ENCODE data around the gene LSM14B. TPM values are rescaled to one million over a fixed set of nuclear protein-coding genes. Genes with fewer than 3 reads are reported as not detected.

LSM14B gene
- total RNA-seq, 1 experiment from 2014 or later, result 61.5 TPM

DNA sequence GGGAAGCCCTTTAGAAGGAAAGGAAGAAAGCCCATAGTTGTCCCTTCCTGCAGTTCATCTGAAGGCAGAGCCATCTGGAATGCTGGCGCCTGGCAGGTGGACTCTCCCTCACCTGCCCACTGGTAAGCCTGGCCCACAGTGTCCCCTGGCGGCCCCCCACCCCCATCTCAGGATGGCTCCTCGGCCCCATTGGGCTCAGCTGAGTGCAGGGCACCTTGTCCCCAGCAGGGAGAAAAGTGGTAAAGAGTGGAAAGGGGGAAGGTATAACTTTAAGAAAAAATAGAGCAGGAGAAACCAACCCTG lies 33.9 kb downstream of the LSM14B start:
- no peak for DNase-seq
- Histone ChIP-seq H2AFZ (no peak overlapping the region), H3K36me3 (ENCODE audit: low read depth) (peaks cover 9% of the 10 kb centered on the region; the same call in 1 of the 2 replicates), H3K79me2 (ENCODE audit: low read depth) (peaks cover 74% of the 10 kb centered on the region), H3K27me3 (ENCODE audit: insufficient read depth, low read depth) (no peaks in the 10 kb centered on the region), H3F3A (ENCODE audit: insufficient read depth, low read depth) (peaks cover 35% of the 10 kb centered on the region), H3K4me2 (no peak overlapping the region), H4K20me1 (ENCODE audit: insufficient read depth) (peaks cover 53% of the 10 kb centered on the region), H3K4me3 (no peak overlapping the region), H3K9me3 (ENCODE audit: insufficient read depth, low read depth) (no peaks in the 10 kb centered on the region), H3K4me1 (replicated peaks; ENCODE audit: insufficient read depth) (peaks cover 43% of the 10 kb centered on the region), H3K27ac (no peak overlapping the region), H3K9me2 (ENCODE audit: insufficient read depth) (no peaks in the 10 kb centered on the region)
- ChIA-PET POLR2A (ENCODE audit: unreplicated experiment) (interaction anchor here (0.7 kb wide), 1 partner anchor 1738 kb away, joined by 3 read pairs; no protein-coding TSS in a partner anchor), CTCF (interaction anchor here (0.5 kb wide), 1 partner anchor 137 kb away, joined by 3 read pairs; no protein-coding TSS in a partner anchor)
- intact Hi-C loops (cut with micrococcal nuclease; ENCODE audit: unreplicated experiment), result no loop called here
- TF ChIP-seq EZH2 (IDR thresholded peaks at IDR 0.05; ENCODE audit: low read depth), result no peak
- TF ChIP-seq, protein P1, sequence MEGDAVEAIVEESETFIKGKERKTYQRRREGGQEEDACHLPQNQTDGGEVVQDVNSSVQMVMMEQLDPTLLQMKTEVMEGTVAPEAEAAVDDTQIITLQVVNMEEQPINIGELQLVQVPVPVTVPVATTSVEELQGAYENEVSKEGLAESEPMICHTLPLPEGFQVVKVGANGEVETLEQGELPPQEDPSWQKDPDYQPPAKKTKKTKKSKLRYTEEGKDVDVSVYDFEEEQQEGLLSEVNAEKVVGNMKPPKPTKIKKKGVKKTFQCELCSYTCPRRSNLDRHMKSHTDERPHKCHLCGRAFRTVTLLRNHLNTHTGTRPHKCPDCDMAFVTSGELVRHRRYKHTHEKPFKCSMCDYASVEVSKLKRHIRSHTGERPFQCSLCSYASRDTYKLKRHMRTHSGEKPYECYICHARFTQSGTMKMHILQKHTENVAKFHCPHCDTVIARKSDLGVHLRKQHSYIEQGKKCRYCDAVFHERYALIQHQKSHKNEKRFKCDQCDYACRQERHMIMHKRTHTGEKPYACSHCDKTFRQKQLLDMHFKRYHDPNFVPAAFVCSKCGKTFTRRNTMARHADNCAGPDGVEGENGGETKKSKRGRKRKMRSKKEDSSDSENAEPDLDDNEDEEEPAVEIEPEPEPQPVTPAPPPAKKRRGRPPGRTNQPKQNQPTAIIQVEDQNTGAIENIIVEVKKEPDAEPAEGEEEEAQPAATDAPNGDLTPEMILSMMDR (conservative IDR thresholded peaks at IDR 0.05), result no peak
- no TSS peak for BruUV-seq (replicated peaks)

GRCh38 chr20:62156592-62157386 lies 34.5 kb downstream of the LSM14B start:
- H4K20me1 ChIP-seq (ENCODE audit: insufficient read depth), result peaks cover 58% of the 10 kb centered on the region
- H3F3A ChIP-seq (ENCODE audit: insufficient read depth, low read depth), result peaks cover 35% of the 10 kb centered on the region
- DNase-seq, result peak in 1 of 2 experiments; percentile 35
- ChIA-PET CTCF (interaction anchor here (0.5 kb wide), 1 partner anchor 137 kb away, joined by 3 read pairs; no protein-coding TSS in a partner anchor), POLR2A (ENCODE audit: unreplicated experiment) (interaction anchor here (0.7 kb wide), 1 partner anchor 1738 kb away, joined by 3 read pairs; no protein-coding TSS in a partner anchor)
- no peaks in the 10 kb centered on the region for H3K9me3 ChIP-seq (ENCODE audit: insufficient read depth, low read depth)
- no peaks in the 10 kb centered on the region for H3K27me3 ChIP-seq (ENCODE audit: insufficient read depth, low read depth)
- H2AFZ ChIP-seq, result no peak overlapping the region
- peaks cover 69% of the 10 kb centered on the region for H3K79me2 ChIP-seq (ENCODE audit: low read depth)
- no peak overlapping the region for H3K4me2 ChIP-seq
- intact Hi-C loops (cut with micrococcal nuclease; ENCODE audit: unreplicated experiment), result no loop called here
- no peak overlapping the region for H3K27ac ChIP-seq
- peaks cover 13% of the 10 kb centered on the region; the same call in 1 of the 2 replicates for H3K36me3 ChIP-seq (ENCODE audit: low read depth)
- BruUV-seq (replicated peaks), result no TSS peak
- peaks cover 43% of the 10 kb centered on the region for H3K4me1 ChIP-seq (replicated peaks; ENCODE audit: insufficient read depth)
- TF ChIP-seq EZH2 (IDR thresholded peaks at IDR 0.05; ENCODE audit: low read depth), result no peak
- TF ChIP-seq, protein P1 (conservative IDR thresholded peaks at IDR 0.05), result peak; percentile 68
- no peak overlapping the region for H3K4me3 ChIP-seq
- H3K9me2 ChIP-seq (ENCODE audit: insufficient read depth), result no peaks in the 10 kb centered on the region

DNA sequence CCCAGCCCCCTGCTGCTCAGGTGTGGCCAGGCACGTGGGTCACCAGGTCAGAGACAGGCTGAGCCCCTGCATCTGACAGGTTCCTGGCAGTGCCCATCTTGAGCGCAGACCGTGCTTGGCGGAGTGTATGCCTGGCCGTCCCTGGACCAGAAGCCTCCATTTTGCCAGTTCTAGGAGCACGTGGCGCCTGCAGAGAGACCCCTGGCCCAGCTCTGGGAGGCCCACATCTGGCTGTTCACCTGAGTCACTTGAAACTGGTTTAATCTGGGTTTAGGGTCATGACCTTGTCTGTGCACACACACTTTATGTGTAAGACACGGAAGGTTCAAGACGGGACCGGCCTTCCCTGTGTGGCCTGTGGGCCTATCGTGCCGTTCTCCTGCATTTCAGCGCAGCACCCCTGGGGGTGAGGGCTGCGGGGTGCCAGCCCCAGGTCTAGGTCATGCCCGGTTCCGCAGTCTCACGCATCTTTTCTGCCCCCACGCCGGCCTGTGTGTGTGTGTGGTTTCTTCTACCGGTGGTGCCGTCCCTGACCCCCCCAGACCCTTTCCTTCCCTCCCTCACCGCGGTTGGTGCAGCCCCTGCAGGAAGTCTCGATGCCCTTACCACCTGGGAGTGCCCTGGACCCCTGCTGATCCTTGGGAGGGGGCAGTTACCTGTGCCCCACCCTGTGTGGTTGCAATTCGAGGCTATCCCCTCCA lies 35.3 kb downstream of the LSM14B start:
- no peaks in the 10 kb centered on the region for H3K9me3 ChIP-seq (ENCODE audit: insufficient read depth, low read depth)
- CTCF ChIA-PET, result no interaction called here
- POLR2A ChIA-PET (ENCODE audit: unreplicated experiment), result no interaction called here
- peaks cover 62% of the 10 kb centered on the region for H3K79me2 ChIP-seq (ENCODE audit: low read depth)
- peaks cover 35% of the 10 kb centered on the region for H3F3A ChIP-seq (ENCODE audit: insufficient read depth, low read depth)
- H3K27me3 ChIP-seq (ENCODE audit: insufficient read depth, low read depth), result no peaks in the 10 kb centered on the region
- no peak for TF ChIP-seq EZH2 (IDR thresholded peaks at IDR 0.05; ENCODE audit: low read depth)
- TF ChIP-seq, protein P1 (conservative IDR thresholded peaks at IDR 0.05), result no peak
- no peak overlapping the region for H3K4me3 ChIP-seq
- H3K36me3 ChIP-seq (ENCODE audit: low read depth), result peaks cover 17% of the 10 kb centered on the region; the same call in 1 of the 2 replicates
- peaks cover 43% of the 10 kb centered on the region for H3K4me1 ChIP-seq (replicated peaks; ENCODE audit: insufficient read depth)
- no peak overlapping the region for H3K27ac ChIP-seq
- no peak overlapping the region for H2AFZ ChIP-seq
- H4K20me1 ChIP-seq (ENCODE audit: insufficient read depth), result peaks cover 59% of the 10 kb centered on the region
- H3K9me2 ChIP-seq (ENCODE audit: insufficient read depth), result no peaks in the 10 kb centered on the region
- no peak for DNase-seq
- intact Hi-C loops (cut with micrococcal nuclease; ENCODE audit: unreplicated experiment), result no loop called here
- no peak overlapping the region for H3K4me2 ChIP-seq
- BruUV-seq (replicated peaks), result no TSS peak
